DMS114 treated with DMSO at 0.1 percent for 48 hours (cell line): ENCODE measurements around the gene RSRC1.
A peak's percentile ranks its signal among the peaks of the same experiment; 100 is the strongest.

ENCODE experiments used
- DNase-seq: peaks from one replicate; lab custom pipeline; 2025; ENCODE audit not compliant: unreplicated experiment; lab: John Stamatoyannopoulos, UW

Gene RSRC1

GRCh38 chr3:158571969-158572765 is 462.3 kb downstream of the RSRC1 start:
- no peak for DNase-seq

- DNase-seq, result no peak
Observed at GRCh38 chr3:158572766-158573060, 462.8 kb downstream of the RSRC1 start.

GRCh38 chr3:158573714-158574113 is 463.8 kb downstream of the RSRC1 start:
- peak; percentile 25 for DNase-seq

- no peak for DNase-seq
Observed at GRCh38 chr3:158574646-158575045, 464.8 kb downstream of the RSRC1 start.

- no peak for DNase-seq
Observed at GRCh38 chr3:158590223-158590622, 480.3 kb downstream of the RSRC1 start.
